ENCODE measurements around the gene CCL15. TPM values are rescaled to one million over a fixed set of nuclear protein-coding genes. Genes with fewer than 3 reads are reported as not detected.
A peak's percentile ranks its signal among the peaks of the same experiment; 100 is the strongest.

CCL15 gene
- total and polyA plus RNA-seq, 2 of the 13 experiments (the other 11 are each of a cell fraction or from before 2014, with no cell fraction given) = 29.2 to 45.9 TPM

- TF ChIP-seq CTCF (CRISPR knock-in tag; IDR thresholded peaks at IDR 0.05) = peak; percentile 71
- TF ChIP-seq HNF4A (CRISPR knock-in tag; IDR thresholded peaks at IDR 0.05) = 0 out of 2 replicates have a peak, but pooled peaks have one; percentile 20
- TF ChIP-seq, protein P1, sequence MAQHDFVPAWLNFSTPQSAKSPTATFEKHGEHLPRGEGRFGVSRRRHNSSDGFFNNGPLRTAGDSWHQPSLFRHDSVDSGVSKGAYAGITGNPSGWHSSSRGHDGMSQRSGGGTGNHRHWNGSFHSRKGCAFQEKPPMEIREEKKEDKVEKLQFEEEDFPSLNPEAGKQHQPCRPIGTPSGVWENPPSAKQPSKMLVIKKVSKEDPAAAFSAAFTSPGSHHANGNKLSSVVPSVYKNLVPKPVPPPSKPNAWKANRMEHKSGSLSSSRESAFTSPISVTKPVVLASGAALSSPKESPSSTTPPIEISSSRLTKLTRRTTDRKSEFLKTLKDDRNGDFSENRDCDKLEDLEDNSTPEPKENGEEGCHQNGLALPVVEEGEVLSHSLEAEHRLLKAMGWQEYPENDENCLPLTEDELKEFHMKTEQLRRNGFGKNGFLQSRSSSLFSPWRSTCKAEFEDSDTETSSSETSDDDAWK (CRISPR knock-in tag; IDR thresholded peaks at IDR 0.05) = no peak
- TF ChIP-seq U2AF2 (IDR thresholded peaks at IDR 0.05; ENCODE audit: low read depth, low read length) = no peak
- TF ChIP-seq ZKSCAN5 (CRISPR knock-in tag; IDR thresholded peaks at IDR 0.05) = no peak
- 0 out of 2 replicates have a peak, but pooled peaks have one; percentile 70 for TF ChIP-seq PCBP1 (IDR thresholded peaks at IDR 0.05; ENCODE audit: borderline replicate concordance, low read depth, low read length)
- peak; percentile 82 for TF ChIP-seq SMC3 (IDR thresholded peaks at IDR 0.05; ENCODE audit: low read length)
- TF ChIP-seq, protein P2, sequence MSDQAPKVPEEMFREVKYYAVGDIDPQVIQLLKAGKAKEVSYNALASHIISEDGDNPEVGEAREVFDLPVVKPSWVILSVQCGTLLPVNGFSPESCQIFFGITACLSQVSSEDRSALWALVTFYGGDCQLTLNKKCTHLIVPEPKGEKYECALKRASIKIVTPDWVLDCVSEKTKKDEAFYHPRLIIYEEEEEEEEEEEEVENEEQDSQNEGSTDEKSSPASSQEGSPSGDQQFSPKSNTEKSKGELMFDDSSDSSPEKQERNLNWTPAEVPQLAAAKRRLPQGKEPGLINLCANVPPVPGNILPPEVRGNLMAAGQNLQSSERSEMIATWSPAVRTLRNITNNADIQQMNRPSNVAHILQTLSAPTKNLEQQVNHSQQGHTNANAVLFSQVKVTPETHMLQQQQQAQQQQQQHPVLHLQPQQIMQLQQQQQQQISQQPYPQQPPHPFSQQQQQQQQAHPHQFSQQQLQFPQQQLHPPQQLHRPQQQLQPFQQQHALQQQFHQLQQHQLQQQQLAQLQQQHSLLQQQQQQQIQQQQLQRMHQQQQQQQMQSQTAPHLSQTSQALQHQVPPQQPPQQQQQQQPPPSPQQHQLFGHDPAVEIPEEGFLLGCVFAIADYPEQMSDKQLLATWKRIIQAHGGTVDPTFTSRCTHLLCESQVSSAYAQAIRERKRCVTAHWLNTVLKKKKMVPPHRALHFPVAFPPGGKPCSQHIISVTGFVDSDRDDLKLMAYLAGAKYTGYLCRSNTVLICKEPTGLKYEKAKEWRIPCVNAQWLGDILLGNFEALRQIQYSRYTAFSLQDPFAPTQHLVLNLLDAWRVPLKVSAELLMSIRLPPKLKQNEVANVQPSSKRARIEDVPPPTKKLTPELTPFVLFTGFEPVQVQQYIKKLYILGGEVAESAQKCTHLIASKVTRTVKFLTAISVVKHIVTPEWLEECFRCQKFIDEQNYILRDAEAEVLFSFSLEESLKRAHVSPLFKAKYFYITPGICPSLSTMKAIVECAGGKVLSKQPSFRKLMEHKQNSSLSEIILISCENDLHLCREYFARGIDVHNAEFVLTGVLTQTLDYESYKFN (CRISPR knock-in tag; conservative IDR thresholded peaks at IDR 0.05) = no peak
- no peak for TF ChIP-seq SOX13 (IDR thresholded peaks at IDR 0.05)
- 0 out of 4 replicates have a peak, but pooled peaks of 1 of the 2 experiments have one; percentile 6 for TF ChIP-seq SOX13 (CRISPR knock-in tag; conservative IDR thresholded peaks at IDR 0.05 in 1 of 2, IDR thresholded peaks at IDR 0.05 in 1 of 2)
- peak; percentile 74 for TF ChIP-seq STAG1 (CRISPR knock-in tag; IDR thresholded peaks at IDR 0.05)
- TF ChIP-seq CENPT (CRISPR knock-in tag; IDR thresholded peaks at IDR 0.05; ENCODE audit: low read depth) = no peak
- TF ChIP-seq KLF11 (CRISPR knock-in tag; IDR thresholded peaks at IDR 0.05) = no peak
- TF ChIP-seq ZKSCAN1 (IDR thresholded peaks at IDR 0.05; ENCODE audit: low read length) = no peak
- no peak for TF ChIP-seq HDAC6 (IDR thresholded peaks at IDR 0.05; ENCODE audit: low read depth, low read length)
- 0 out of 2 replicates have a peak, but pooled peaks have one; percentile 15 for TF ChIP-seq THAP11 (CRISPR knock-in tag; IDR thresholded peaks at IDR 0.05)
- TF ChIP-seq SMYD3 (CRISPR knock-in tag; IDR thresholded peaks at IDR 0.05) = no peak
- peak; percentile 24 for TF ChIP-seq MED8 (CRISPR knock-in tag; IDR thresholded peaks at IDR 0.05; ENCODE audit: insufficient replicate concordance)
- no peak for TF ChIP-seq ZNF674 (CRISPR knock-in tag; IDR thresholded peaks at IDR 0.05; ENCODE audit: low read depth)
- no peak for TF ChIP-seq ZNF713 (CRISPR knock-in tag; IDR thresholded peaks at IDR 0.05)
- TF ChIP-seq MXD4 (CRISPR knock-in tag; IDR thresholded peaks at IDR 0.05) = no peak
- TF ChIP-seq TRIM22 (IDR thresholded peaks at IDR 0.05) = no peak
- TF ChIP-seq TARDBP (CRISPR knock-in tag; IDR thresholded peaks at IDR 0.05) = peak; percentile 28; the same call in 1 of the 2 replicates
- no peak for TF ChIP-seq PAF1 (CRISPR knock-in tag; IDR thresholded peaks at IDR 0.05)
These were observed 7.8 kb upstream of the CCL15 start (continued) for GRCh38 chr17:36008998-36009665.
